AML-193 (cell line): ENCODE results near the gene SPON1.
"Not testable (repeated sequence)": the region's sequence is repeated elsewhere in the genome, so short reads cannot be mapped to it uniquely, and the experiment has no call there.

ENCODE experiments used
- DNase-seq, 2 experiments: peaks; one replicate each; lab custom pipeline; 2025; lab: John Stamatoyannopoulos, UW

The SPON1 gene

DNA sequence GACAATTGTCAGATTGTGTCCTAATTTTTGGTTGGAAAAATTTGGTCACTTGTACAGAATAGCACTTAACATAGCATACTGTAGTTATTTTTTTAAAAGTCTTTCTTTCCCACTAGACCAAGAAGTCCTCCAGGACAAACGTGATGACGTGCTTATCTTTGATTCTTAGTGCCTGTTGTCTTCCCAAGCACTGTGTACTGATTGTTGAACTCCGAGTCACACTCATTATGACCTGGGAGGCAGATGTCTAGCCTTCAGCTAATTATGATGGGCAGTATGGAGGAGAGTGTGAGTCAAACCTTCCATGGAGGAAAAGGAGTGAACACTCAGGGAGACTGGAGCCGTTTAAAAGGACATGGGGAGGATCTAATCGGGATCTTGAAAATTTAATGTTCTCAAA lies 119.8 kb downstream of the SPON1 start:
- no peak for DNase-seq

DNA sequence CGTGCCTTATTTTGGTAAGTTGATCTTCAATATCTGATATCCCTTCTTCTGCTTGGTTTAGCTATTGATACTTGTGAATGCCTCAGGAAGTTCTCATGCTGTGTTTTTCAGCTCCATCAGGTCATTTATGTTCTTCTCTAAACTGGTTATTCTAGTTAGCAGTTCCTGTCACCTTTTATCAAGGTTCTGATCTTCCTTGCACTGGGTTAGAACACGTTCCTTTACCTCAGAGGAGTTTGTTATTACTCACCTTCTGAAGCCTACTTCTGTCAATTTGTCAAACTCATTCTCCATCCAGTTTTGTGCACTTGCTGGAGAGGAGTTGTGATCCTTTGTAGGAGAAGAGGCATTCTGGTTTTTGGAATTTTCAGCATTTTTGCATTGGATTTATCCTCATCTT lies 126.3 kb downstream of the SPON1 start:
- DNase-seq = not testable (repeated sequence)

- no peak for DNase-seq
Measured at GRCh38 chr11:14089690-14090462, 127.4 kb downstream of the SPON1 start.

- not testable (repeated sequence) for DNase-seq
Measured at GRCh38 chr11:14090631-14091030, 128.1 kb downstream of the SPON1 start.

- no peak for DNase-seq
Measured at GRCh38 chr11:14093065-14093464, 130.5 kb downstream of the SPON1 start.

GRCh38 chr11:14094481-14095037 lies 132.0 kb downstream of the SPON1 start:
- no peak for DNase-seq

DNA sequence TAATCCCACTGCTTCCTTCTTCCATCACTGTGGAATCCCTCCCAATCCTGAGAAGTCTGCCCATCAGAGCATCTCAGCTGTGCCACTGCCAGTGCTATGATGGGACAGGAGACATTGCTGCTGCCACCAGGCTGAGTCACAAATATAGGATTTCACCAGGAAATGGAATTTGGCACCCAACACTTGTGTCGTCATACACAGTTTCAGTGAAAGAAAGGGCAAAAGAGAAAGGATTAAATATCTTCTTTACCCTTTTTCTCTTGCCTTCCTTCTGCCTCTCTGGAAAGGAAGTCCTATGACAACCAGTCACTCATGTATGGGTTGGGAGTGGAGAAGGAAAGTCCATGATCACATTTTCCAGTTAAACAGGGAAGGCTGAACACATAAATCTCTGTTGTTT lies 133.4 kb downstream of the SPON1 start:
- no peak for DNase-seq

DNA sequence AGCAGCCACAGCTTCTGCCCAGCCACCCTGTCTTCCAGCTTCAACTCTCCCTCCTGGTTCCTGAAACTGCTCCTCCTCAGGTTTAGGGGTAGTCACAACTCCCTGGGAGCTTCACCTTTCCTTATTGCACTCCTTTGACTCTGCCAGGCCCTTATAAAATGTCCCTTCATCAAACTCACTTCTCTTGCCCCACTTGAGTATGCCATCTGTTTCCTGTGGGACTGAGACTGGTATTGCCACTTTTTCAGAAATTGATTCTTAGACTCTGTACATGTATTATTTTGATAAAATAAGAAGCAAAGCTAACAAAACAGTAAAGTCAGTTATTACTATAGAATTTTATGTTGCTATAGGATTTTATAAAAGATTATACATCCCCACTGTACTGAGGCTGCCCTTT lies 134.1 kb downstream of the SPON1 start:
- DNase-seq = no peak

GRCh38 chr11:14101388-14101787 lies 138.9 kb downstream of the SPON1 start:
- DNase-seq = no peak

- no peak for DNase-seq
Measured at GRCh38 chr11:14102766-14103165, 140.2 kb downstream of the SPON1 start.

DNA sequence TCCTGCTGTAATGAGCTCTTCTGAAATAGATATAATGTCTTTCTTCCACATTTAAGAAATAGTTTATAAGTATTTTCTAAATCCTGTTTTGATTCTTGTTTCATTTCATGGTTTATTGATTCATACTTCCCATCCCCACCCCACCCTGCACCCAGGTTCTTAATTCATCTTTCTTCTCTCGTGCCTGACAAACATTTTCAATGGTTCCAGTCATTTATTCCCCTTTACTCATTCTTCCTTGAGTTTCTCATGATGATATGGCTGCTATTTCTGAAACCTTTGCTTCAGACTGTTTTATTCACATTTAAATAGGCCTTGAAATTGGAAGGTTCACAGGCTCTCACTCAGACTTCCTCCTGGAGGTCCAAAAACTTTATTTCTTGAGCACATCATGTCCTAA lies 142.9 kb downstream of the SPON1 start:
- DNase-seq = no peak

DNA sequence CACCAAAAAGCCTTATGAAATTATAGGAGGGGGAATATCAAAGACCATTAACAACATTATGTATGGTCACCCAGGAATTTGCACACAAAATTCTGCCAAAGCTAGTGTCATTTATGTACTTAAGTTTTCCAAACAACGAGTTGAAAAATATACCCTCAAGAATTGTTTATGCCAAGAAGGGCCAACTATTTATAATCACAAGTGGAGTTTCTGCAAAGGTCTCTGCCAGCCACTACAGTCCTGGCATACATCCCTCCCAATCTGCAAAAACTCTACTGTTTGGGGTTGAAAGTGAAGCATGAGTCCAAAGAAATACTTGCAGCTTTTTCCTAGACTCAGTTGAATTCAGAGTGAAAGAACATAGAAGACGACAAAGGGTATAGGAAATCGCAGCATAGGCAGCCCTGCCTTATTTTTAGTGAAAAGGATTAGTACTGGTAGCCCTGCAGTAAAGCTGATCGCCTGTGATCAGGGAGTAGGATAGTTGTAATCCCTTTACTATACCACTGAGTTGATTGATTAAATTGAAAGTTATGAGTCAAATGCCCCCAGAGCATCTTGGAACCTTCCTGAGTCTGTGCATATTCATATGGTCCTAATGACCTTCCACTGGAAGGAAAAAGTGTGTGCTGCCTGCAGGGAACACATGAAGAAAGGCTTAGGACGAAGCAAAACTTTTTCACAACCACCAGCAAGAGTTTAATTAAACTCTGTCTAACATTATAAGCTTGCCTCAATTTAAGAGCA lies 144.0 kb downstream of the SPON1 start:
- no peak for DNase-seq

DNA sequence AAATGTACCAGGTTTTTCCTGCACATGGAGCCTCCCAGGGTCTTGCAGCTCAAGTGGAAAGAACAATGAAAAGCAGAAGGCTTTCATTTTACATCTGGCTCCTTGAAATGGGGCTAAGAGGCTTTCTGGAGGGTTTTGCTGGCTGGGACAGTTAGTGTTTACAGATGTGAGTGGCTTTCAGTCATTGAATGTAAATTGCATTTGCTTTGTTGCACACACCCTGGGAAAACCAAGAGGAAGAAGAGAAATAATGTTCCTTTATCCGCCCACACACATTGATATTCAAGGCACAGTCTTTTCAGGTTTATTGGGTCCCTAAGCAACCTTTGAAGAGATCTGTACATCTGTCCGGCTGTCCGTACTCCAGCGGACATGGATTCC lies 144.5 kb downstream of the SPON1 start:
- DNase-seq = no peak

DNA sequence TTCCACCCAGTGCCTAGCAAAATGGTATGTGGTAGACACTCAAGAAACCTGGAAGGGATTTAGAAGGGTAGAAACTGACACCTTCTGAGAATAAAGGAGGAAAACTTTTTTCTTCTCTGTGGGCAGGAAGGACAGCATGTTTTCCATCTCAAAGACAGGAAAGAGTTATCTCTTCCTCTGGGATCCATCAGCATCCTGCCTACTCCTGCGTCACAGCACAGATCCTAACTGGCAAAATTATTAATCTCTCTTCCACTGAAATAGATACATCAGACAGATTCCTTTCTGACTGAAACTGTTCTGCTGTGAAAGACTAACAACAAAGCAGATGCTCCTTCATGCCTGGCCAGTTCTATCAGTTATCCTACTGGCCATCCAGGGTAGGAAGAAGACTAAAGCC lies 147.2 kb downstream of the SPON1 start:
- DNase-seq = no peak

DNA sequence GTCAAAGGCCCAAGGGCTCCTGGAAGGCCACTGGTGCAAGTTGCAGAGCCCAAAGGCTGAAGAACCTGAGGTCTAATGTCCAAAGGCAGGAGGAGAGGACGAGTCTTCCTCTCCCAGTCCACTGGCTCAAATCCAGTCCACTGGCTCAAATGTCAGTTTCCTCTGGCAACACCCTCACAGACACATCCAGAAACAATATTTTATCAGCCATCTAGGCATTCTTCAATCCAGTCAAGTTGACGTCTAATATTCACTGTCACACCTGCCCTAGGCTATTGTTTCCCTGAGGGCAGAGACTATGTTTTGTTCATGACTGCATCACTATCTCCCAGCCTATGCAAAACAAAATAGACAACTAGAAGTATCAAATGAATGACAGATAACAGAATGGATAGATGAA lies 148.1 kb downstream of the SPON1 start:
- no peak for DNase-seq

DNA sequence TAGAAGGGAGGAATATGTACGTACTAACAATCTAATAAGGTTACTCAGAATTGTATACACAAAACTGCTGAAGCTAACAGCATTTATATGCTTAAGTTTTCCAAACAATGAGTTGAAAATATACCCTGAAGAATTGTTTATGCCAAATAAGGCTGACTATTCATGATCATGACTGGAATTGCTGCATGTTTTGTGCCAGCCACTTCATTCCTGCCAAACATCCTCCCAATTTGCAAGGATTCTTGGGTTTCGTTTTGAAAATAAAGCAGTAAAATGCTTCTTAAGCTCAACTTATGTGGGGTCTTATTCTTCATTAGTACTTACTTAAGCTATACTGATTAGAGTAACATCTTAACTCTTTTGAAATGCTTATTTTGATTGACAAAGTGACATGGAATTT lies 149.0 kb downstream of the SPON1 start:
- no peak for DNase-seq

DNA sequence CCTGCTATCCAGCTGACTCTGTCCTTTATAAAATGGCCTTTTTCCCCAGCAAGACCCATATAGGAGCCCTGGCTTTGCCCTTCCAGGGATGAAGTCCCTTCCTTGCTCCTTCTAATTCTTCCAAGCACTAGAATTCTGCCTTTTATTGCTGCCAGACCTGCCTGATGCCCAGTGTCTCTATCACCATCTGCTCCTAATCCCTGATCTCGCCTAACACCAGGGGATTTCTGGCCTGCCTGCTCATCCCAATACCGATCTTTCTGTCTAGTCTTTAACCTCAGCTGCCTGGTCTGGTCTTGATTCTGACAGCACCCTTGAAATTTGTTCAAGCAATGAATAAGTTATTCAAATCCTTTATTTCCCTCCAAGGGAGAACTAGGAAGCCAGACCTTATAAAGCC lies 150.2 kb downstream of the SPON1 start:
- no peak for DNase-seq

DNA sequence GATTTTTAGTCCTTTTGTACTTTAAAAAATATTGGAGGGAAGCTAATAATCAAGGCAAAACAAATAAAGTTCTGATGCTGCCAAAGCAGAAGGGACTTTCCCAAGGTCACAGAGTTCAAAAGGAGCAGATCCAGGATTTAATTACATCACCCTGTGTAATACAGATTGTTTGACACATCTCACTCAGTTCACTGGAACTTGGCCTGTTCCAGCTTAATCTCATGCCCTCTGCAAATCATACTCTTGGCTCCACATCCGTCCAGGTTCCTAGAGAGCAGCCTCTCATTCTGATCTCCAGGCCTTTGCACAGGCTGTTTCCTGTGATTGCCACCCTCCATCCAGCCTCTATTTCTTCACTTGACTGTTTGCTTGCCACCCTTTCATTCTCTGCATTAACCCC lies 151.7 kb downstream of the SPON1 start:
- DNase-seq = no peak

- DNase-seq = no peak
Measured at GRCh38 chr11:14114786-14115185, 152.3 kb downstream of the SPON1 start.

GRCh38 chr11:14117632-14118031 lies 155.1 kb downstream of the SPON1 start:
- no peak for DNase-seq

DNA sequence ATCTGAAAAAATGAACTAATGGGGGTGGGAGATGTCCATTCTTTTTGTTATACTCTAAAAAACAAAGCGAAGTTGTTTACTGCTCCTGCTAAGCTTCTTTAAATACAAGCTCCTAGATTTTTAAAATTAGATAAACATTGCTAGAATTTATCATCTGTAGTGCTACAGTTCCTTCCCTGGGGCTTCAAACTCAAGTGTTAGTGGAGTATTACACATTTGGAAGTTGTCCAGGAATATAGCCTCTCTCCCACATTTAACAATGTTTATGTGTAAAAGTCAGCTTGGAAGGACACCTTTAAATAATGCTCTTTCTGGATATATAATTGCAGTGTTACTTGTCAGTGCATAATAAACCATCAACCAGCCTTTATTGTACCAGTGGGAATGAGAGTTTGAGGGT lies 155.5 kb downstream of the SPON1 start:
- DNase-seq = no peak

DNA sequence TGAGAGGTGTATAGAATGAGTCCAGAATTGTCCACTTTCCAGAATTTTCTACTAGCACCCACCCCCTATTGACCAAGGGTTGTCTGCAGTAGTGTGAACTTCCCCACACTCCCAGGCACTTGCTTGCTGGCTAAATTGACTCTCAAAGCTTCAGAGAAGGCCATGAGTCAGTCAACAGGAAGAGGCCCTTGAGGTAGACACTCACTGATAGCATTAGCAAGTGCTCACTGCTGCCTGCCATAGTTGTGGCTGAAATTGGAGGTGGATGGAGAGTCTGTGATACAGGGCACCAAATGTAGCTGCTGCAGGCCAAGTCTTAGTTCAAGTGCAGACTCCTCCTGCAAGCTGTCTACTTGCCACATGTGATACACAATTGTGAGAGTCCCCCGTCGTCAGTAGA lies 156.8 kb downstream of the SPON1 start:
- DNase-seq = no peak

DNA sequence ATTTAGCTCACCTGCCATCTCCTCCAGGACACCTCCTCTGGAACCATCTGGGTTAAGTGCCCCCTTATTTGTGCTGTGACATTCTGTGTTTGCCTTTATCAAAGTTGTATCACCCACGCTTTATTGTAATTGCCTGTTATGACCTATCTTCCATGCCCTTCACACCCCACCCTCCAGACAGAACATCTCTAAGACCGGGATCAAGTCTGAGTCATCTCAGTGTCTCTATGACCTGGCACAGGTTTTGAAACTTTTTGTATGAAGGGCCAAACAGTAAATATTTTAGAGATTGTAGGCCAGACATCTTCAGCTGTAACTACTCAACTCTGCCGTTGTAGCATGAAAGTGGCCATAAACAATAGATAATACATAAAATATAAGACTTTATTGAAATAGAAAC lies 161.8 kb downstream of the SPON1 start:
- no peak for DNase-seq
